HCT116 (cell line): ENCODE data around the gene POSTN. TPM values are rescaled to one million over a fixed set of nuclear protein-coding genes. Genes with fewer than 3 reads are reported as not detected.

ENCODE experiments used
- ATAC-seq: fragments of 200-7000 bp; cut with Tn5 transposase; 2 replicates; pipeline ENCODE4 v1.9.1; 2020; ENCODE audit warnings: mild to moderate bottlenecking, moderate library complexity
- BruUV-seq: library from RNA; stranded (reverse); fragments of 400-500 nt; replicated peaks from 2 replicates; lab custom pipeline; 2021; lab: Mats Ljungman, UMichigan
- CTCF ChIA-PET: fragments of 300-600 bp; sonication (Branson Sonifier 250); formaldehyde crosslinking; loops from one replicate; lab custom pipeline; 2021; ENCODE audit warnings: antibody characterized with exemption; lab: Charles Lee
- POLR2A ChIA-PET: fragments of 300-600, 350-600 bp; sonication (Branson Sonifier 250); formaldehyde crosslinking; loops from one replicate; lab custom pipeline; 2021; ENCODE audit warnings: antibody characterized with exemption; lab: Charles Lee
- RAD21 ChIA-PET, 2 experiments: fragments of 300-600 bp; sonication (Branson Sonifier 250); formaldehyde crosslinking; loops; one replicate each; lab custom pipeline; 2023; ENCODE audit warnings: low total read pairs in 2 of 2; ENCODE audit not compliant: uncharacterized antibody in 2 of 2, unreplicated experiment in 2 of 2, low non-redundant PET in 1 of 2; lab: Charles Lee
- DNase-seq: peaks from one replicate; pipeline ENCODE4 v3.0.0-alpha.2; 2010; ENCODE audit warnings: low read depth, low spot score
- H2AFZ ChIP-seq: fragments of 200-600 bp; shearing (Covaris generic), sonication (generic); 2 replicates; pipeline ENCODE4 v1.6.1; 2017; ENCODE audit warnings: low read depth, mixed run types, mixed read lengths, antibody characterized with exemption, low read length; ENCODE audit not compliant: poor library complexity, severe bottlenecking
- H3K27ac ChIP-seq: 2 replicates; pipeline ENCODE4 v1.5.1; 2012; ENCODE audit warnings: low read depth, low read length
- H3K27me3 ChIP-seq: fragments of 200-600 bp; sonication (generic); 2 replicates; pipeline ENCODE4 v1.6.1; 2016; ENCODE audit warnings: mixed run types, low read length, mixed read lengths; ENCODE audit not compliant: insufficient read depth
- H3K36me3 ChIP-seq, 2 experiments: fragments of 200-500 bp in 1 of 2; fragments of 200-600 bp in 1 of 2; sonication (Bioruptor generic) in 1 of 2; sonication (generic) in 1 of 2; 2 replicates each; pipeline versions ENCODE4 v1.5.1 to v1.6.1; 2014 to 2016; ENCODE audit warnings: low read length in 2 of 2, inconsistent platforms in 1 of 2, mixed read lengths in 1 of 2, mixed run types in 1 of 2; ENCODE audit not compliant: insufficient read depth in 2 of 2, control insufficient read depth in 1 of 2
- H3K4me1 ChIP-seq, 2 experiments: fragments of 200-600 bp in 1 of 2; sonication (generic) in 1 of 2; 2 replicates each; pipeline versions ENCODE4 v1.5.1 to v1.6.1; 2012 to 2017; ENCODE audit warnings: low read length in 2 of 2, inconsistent platforms in 1 of 2, mild to moderate bottlenecking in 1 of 2, mixed read lengths in 1 of 2, mixed run types in 1 of 2, moderate library complexity in 1 of 2; ENCODE audit not compliant: insufficient read depth in 2 of 2, control insufficient read depth in 1 of 2
- H3K4me2 ChIP-seq: fragments of 200-600 bp; sonication (generic); 2 replicates; pipeline ENCODE4 v1.6.1; 2017; ENCODE audit warnings: mixed run types, low read length, mixed read lengths
- H3K4me3 ChIP-seq, 2 experiments: fragments of 200-600 bp in 1 of 2; sonication (generic) in 1 of 2; replicated peaks in 1 of 2; 2 replicates each; pipeline ENCODE4 v1.5.1; 2011 to 2016; ENCODE audit warnings: low read length in 2 of 2, control low read depth in 1 of 2, low read depth in 1 of 2, mild to moderate bottlenecking in 1 of 2, mixed read lengths in 1 of 2, mixed run types in 1 of 2
- H3K79me2 ChIP-seq: fragments of 200-600 bp; sonication (generic); 2 replicates; pipeline ENCODE4 v1.6.1; 2017; ENCODE audit warnings: mild to moderate bottlenecking, mixed run types, low read length, moderate library complexity, mixed read lengths; ENCODE audit not compliant: insufficient read depth
- H3K9ac ChIP-seq: fragments of 200-600 bp; sonication (generic); 2 replicates; pipeline ENCODE4 v1.6.1; 2016; ENCODE audit warnings: low read length, mixed read lengths
- H3K9me2 ChIP-seq: fragments of 200-600 bp; sonication (generic), shearing (Covaris generic); 2 replicates; pipeline ENCODE4 v1.6.1; 2017; ENCODE audit warnings: mixed run types, mild to moderate bottlenecking, moderate library complexity; ENCODE audit not compliant: insufficient read depth
- H3K9me3 ChIP-seq, 2 experiments: fragments of 200-500 bp in 1 of 2; fragments of 200-600 bp in 1 of 2; sonication (Bioruptor generic) in 1 of 2; sonication (generic) in 1 of 2; 2 replicates each; pipeline ENCODE4 v1.6.1; 2014 to 2017; ENCODE audit warnings: low read length in 2 of 2, mixed read lengths in 2 of 2, inconsistent platforms in 1 of 2, low read depth in 1 of 2, mild to moderate bottlenecking in 1 of 2, mixed run types in 1 of 2, moderate library complexity in 1 of 2; ENCODE audit not compliant: control insufficient read depth in 1 of 2, insufficient read depth in 1 of 2
- H4K20me1 ChIP-seq: fragments of 200-600 bp; sonication (generic), shearing (Covaris generic); 2 replicates; pipeline ENCODE4 v1.6.1; 2017; ENCODE audit warnings: mixed run types, mild to moderate bottlenecking, moderate library complexity; ENCODE audit not compliant: insufficient read depth
- ATF3 ChIP-seq: IDR thresholded peaks from 2 replicates; pipeline ENCODE4 v1.6.1; 2012
- CBX3 ChIP-seq: IDR thresholded peaks from 2 replicates; pipeline ENCODE4 v1.6.1; 2012; ENCODE audit warnings: low read depth
- CEBPB ChIP-seq: IDR thresholded peaks from 2 replicates; pipeline ENCODE4 v1.6.1; 2012; ENCODE audit warnings: low read depth
- CTCF ChIP-seq, 3 experiments: fragments of 200-600 bp in 1 of 3; sonication (generic) in 1 of 3; IDR thresholded peaks in 2 of 3; conservative IDR thresholded peaks in 1 of 3; 2 replicates each; pipeline ENCODE4 v1.5.1; 2012 to 2017; ENCODE audit warnings: low read depth in 2 of 3, low read length in 2 of 3, antibody characterized with exemption in 1 of 3, borderline replicate concordance in 1 of 3, control low read depth in 1 of 3, mild to moderate bottlenecking in 1 of 3, mixed read lengths in 1 of 3, mixed run types in 1 of 3, moderate library complexity in 1 of 3; ENCODE audit not compliant: insufficient read depth in 1 of 3
- EGR1 ChIP-seq: IDR thresholded peaks from 2 replicates; pipeline ENCODE4 v1.6.1; 2012; ENCODE audit warnings: low read depth
- ELF1 ChIP-seq: IDR thresholded peaks from 2 replicates; pipeline ENCODE4 v1.6.1; 2012; ENCODE audit warnings: low read depth, borderline replicate concordance
- EZH2 ChIP-seq: fragments of 200-600 bp; sonication (generic); IDR thresholded peaks from 2 replicates; pipeline ENCODE4 v1.6.1; 2017; ENCODE audit warnings: antibody characterized with exemption, mixed run types
- EZH2phosphoT487 ChIP-seq: fragments of 200-600 bp; IDR thresholded peaks from 2 replicates; pipeline ENCODE4 v1.6.1; 2018; ENCODE audit warnings: antibody characterized with exemption, borderline replicate concordance
- JUND ChIP-seq: IDR thresholded peaks from 2 replicates; pipeline ENCODE4 v1.6.1; 2012
- POLR2A ChIP-seq: IDR thresholded peaks from 2 replicates; pipeline ENCODE4 v1.7.0; 2011; ENCODE audit warnings: borderline replicate concordance; ENCODE audit not compliant: insufficient read depth, insufficient read length; ENCODE audit errors: extremely low read depth
- POLR2AphosphoS5 ChIP-seq: IDR thresholded peaks from 2 replicates; pipeline ENCODE4 v1.6.1; 2011; ENCODE audit warnings: mild to moderate bottlenecking, low read depth, low read length, moderate library complexity
- RAD21 ChIP-seq: IDR thresholded peaks from 2 replicates; pipeline ENCODE4 v1.6.1; 2012; ENCODE audit warnings: low read depth, mild to moderate bottlenecking
- SIN3A ChIP-seq: IDR thresholded peaks from 2 replicates; pipeline ENCODE4 v1.6.1; 2012; ENCODE audit warnings: low read depth
- SP1 ChIP-seq: IDR thresholded peaks from 2 replicates; pipeline ENCODE4 v1.6.1; 2012; ENCODE audit warnings: low read depth
- YY1 ChIP-seq: IDR thresholded peaks from 2 replicates; pipeline ENCODE4 v1.6.1; 2011; ENCODE audit warnings: low read length, low read depth, moderate library complexity, mild to moderate bottlenecking; ENCODE audit not compliant: insufficient replicate concordance; ENCODE audit errors: extremely low read depth
- ZBTB33 ChIP-seq: IDR thresholded peaks from 2 replicates; pipeline ENCODE4 v1.6.1; 2011; ENCODE audit warnings: mild to moderate bottlenecking, low read length, moderate library complexity; ENCODE audit not compliant: insufficient replicate concordance; ENCODE audit errors: extremely low read depth
- ZFX ChIP-seq: fragments of 450-650 bp; IDR thresholded peaks from 2 replicates; pipeline ENCODE4 v1.6.1; 2017
- ZNF274 ChIP-seq: fragments of 200-500 bp; sonication (Bioruptor generic); IDR thresholded peaks from 2 replicates; pipeline ENCODE4 v1.6.1; 2014; ENCODE audit warnings: mild to moderate bottlenecking, low read depth, low read length, inconsistent platforms
- intact Hi-C: fragments of 100-400 bp; cut with micrococcal nuclease; formaldehyde crosslinking; loops from 2 replicates; pipeline ENCODE4 v1.10.0; 2022
- total RNA-seq: library from RNA; stranded (reverse); gene quantifications from one replicate; pipeline ENCODE4 v1.2.1, GENCODE V29; 2021; ENCODE audit not compliant: unreplicated experiment
- TF ChIP-seq, protein P1 (sequence below): IDR thresholded peaks from 2 replicates; pipeline ENCODE4 v1.6.1; 2012; ENCODE audit warnings: low read depth

POSTN gene
- total RNA-seq, 1 experiment from 2014 or later, result not detected

- no peak for ATAC-seq
- intact Hi-C loops, result no loop called here
- ChIA-PET POLR2A (no interaction called here), CTCF (no interaction called here)
- no peak overlapping the region for H2AFZ ChIP-seq
- no peak for TF ChIP-seq EGR1
- no peak for TF ChIP-seq EZH2
- TF ChIP-seq, protein P1, sequence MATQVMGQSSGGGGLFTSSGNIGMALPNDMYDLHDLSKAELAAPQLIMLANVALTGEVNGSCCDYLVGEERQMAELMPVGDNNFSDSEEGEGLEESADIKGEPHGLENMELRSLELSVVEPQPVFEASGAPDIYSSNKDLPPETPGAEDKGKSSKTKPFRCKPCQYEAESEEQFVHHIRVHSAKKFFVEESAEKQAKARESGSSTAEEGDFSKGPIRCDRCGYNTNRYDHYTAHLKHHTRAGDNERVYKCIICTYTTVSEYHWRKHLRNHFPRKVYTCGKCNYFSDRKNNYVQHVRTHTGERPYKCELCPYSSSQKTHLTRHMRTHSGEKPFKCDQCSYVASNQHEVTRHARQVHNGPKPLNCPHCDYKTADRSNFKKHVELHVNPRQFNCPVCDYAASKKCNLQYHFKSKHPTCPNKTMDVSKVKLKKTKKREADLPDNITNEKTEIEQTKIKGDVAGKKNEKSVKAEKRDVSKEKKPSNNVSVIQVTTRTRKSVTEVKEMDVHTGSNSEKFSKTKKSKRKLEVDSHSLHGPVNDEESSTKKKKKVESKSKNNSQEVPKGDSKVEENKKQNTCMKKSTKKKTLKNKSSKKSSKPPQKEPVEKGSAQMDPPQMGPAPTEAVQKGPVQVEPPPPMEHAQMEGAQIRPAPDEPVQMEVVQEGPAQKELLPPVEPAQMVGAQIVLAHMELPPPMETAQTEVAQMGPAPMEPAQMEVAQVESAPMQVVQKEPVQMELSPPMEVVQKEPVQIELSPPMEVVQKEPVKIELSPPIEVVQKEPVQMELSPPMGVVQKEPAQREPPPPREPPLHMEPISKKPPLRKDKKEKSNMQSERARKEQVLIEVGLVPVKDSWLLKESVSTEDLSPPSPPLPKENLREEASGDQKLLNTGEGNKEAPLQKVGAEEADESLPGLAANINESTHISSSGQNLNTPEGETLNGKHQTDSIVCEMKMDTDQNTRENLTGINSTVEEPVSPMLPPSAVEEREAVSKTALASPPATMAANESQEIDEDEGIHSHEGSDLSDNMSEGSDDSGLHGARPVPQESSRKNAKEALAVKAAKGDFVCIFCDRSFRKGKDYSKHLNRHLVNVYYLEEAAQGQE, result no peak
- no peak for TF ChIP-seq POLR2A
- no peak for TF ChIP-seq POLR2AphosphoS5
- TF ChIP-seq ZBTB33, result no peak
- no peak for TF ChIP-seq ZNF274
- TF ChIP-seq SIN3A, result no peak
- no peak for TF ChIP-seq CEBPB
- TF ChIP-seq SP1, result no peak
- no peak for TF ChIP-seq CTCF (IDR thresholded peaks at IDR 0.05 in 2 of 3, conservative IDR thresholded peaks at IDR 0.05 in 1 of 3; ENCODE audit: borderline replicate concordance in 1 of 3, insufficient read depth in 1 of 3, low read depth in 2 of 3, low read length in 2 of 3)
- TF ChIP-seq ELF1, result no peak
- TF ChIP-seq YY1, result no peak
- no peak for TF ChIP-seq EZH2phosphoT487
- no peak for TF ChIP-seq ZFX
- no peak for TF ChIP-seq CBX3
- TF ChIP-seq ATF3, result no peak
- no peak for TF ChIP-seq RAD21
- no peak for TF ChIP-seq JUND
- TF ChIP-seq, all 23 proteins: peak for 0
- no peaks in the 10 kb centered on the region for H3K27me3 ChIP-seq
- no peaks in the 10 kb centered on the region for H3K9me2 ChIP-seq
- H3K4me3 ChIP-seq, result no peak overlapping the region
- H3K4me1 ChIP-seq, result no peaks in the 10 kb centered on the region
- H3K27ac ChIP-seq, result no peak overlapping the region
- no peaks in the 10 kb centered on the region for H3K36me3 ChIP-seq
- DNase-seq, result no peak
- H3K9me3 ChIP-seq, result peaks cover 16 to 21% of the 10 kb centered on the region in 2 experiments; a peak in 2 of 4 replicates
- RAD21 ChIA-PET, result no interaction called here
- no peaks in the 10 kb centered on the region for H4K20me1 ChIP-seq
- no peak overlapping the region for H3K4me2 ChIP-seq
- no TSS peak for BruUV-seq
- no peaks in the 10 kb centered on the region for H3K79me2 ChIP-seq
- H3K9ac ChIP-seq, result no peak overlapping the region
Observed at GRCh38 chr13:37627428-37627827, 28.9 kb upstream of the POSTN start.
